Lower leg skin (tissue), 4 donors: Measurements from ENCODE around the gene EBF3. TPM values are rescaled to one million over a fixed set of nuclear protein-coding genes. Genes with fewer than 3 reads are reported as not detected.

Experiments
- DNase-seq, 2 donors: peaks; one replicate each; pipeline ENCODE4 v3.0.0-alpha.2; 2019; ENCODE audit warnings: low spot score in 2 of 2
- H3K4me3 ChIP-seq: fragments of 200-600 bp; sonication (generic); 2 replicates; pipeline ENCODE4 v1.5.1; 2017; ENCODE audit warnings: mild to moderate bottlenecking, low read depth; ENCODE audit not compliant: poor library complexity, severe bottlenecking
- CTCF ChIP-seq, 3 donors: fragments of 450-650 bp; IDR thresholded peaks; one replicate each; pipeline ENCODE4 v1.5.1; 2016; ENCODE audit warnings: antibody characterized with exemption in 3 of 3, mild to moderate bottlenecking in 3 of 3, moderate library complexity in 2 of 3
- POLR2A ChIP-seq, 2 donors: fragments of 450-650 bp; IDR thresholded peaks; one replicate each; pipeline ENCODE4 v1.6.1; 2016 to 2017; ENCODE audit warnings: antibody characterized with exemption in 2 of 2, mild to moderate bottlenecking in 1 of 2, moderate library complexity in 1 of 2
- WGBS, 2 donors: methylation state at CpG; one replicate each; pipeline ENCODE4 v1.1.5; 2018; 5-methylcytosine and 5-hydroxymethylcytosine counted together
- intact Hi-C: fragments of 100-400 bp; cut with DNase I; formaldehyde crosslinking; loops from one replicate; pipeline ENCODE4 v1.15.0; 2023; ENCODE audit warnings: low total_unique reads
- total RNA-seq, 4 donors: library from RNA; depleted of rRNA; stranded (reverse); fragments of >200 nt; gene quantifications; one replicate each; pipeline ENCODE4 v1.1.0, GENCODE V29; 2016

The EBF3 gene
- total RNA-seq, 4 donors from 2014 or later = 0.80 to 8.5 (median 2.4) TPM

GRCh38 chr10:129914960-129915359, 49.1 kb downstream of the EBF3 start:
- TF ChIP-seq POLR2A (IDR thresholded peaks at IDR 0.05) (no peak), CTCF (IDR thresholded peaks at IDR 0.05) (no peak)
- intact Hi-C loops = no loop called here
- no peak for DNase-seq
- no peak overlapping the region for H3K4me3 ChIP-seq
- WGBS, 2 donors = 95 to 100% methylated on average over 2 of the region's 2 CpGs

- TF ChIP-seq POLR2A (IDR thresholded peaks at IDR 0.05) (no peak), CTCF (IDR thresholded peaks at IDR 0.05) (no peak)
- intact Hi-C loops = no loop called here
- DNase-seq = no peak
- H3K4me3 ChIP-seq = no peak overlapping the region
- WGBS, 2 donors = 92 to 94% methylated on average over 19 of the region's 19 CpGs
These were observed 49.8 kb downstream of the EBF3 start for GRCh38 chr10:129914153-129914855.

GRCh38 chr10:129912986-129913695, 50.9 kb downstream of the EBF3 start:
- intact Hi-C loops = no loop called here
- no peak overlapping the region for H3K4me3 ChIP-seq
- DNase-seq = no peak
- TF ChIP-seq POLR2A (IDR thresholded peaks at IDR 0.05) = no peak
- TF ChIP-seq CTCF (IDR thresholded peaks at IDR 0.05) = no peak
- WGBS, 2 donors = 79 to 86% methylated on average over 15 of the region's 15 CpGs

- intact Hi-C loops = no loop called here
These were observed 51.7 kb downstream of the EBF3 start for GRCh38 chr10:129912166-129912917.

More at GRCh38 chr10:129912166-129912917, 51.7 kb downstream of the EBF3 start:
- no peak for TF ChIP-seq POLR2A (IDR thresholded peaks at IDR 0.05)
- no peak for TF ChIP-seq CTCF (IDR thresholded peaks at IDR 0.05)
- DNase-seq = no peak
- 77 to 81% methylated on average over 11 of the region's 11 CpGs for WGBS, 2 donors
- H3K4me3 ChIP-seq = no peak overlapping the region
